T-helper 22 cell (primary cell): ENCODE results near the gene KRTAP1-3.
"Not testable (repeated sequence)": the region's sequence is repeated elsewhere in the genome, so short reads cannot be mapped to it uniquely, and the experiment has no call there.

Experiments used
- DNase-seq: peaks from one replicate; pipeline ENCODE4 v3.0.0-alpha.2; 2020; ENCODE audit warnings: low read depth

Gene KRTAP1-3

DNA sequence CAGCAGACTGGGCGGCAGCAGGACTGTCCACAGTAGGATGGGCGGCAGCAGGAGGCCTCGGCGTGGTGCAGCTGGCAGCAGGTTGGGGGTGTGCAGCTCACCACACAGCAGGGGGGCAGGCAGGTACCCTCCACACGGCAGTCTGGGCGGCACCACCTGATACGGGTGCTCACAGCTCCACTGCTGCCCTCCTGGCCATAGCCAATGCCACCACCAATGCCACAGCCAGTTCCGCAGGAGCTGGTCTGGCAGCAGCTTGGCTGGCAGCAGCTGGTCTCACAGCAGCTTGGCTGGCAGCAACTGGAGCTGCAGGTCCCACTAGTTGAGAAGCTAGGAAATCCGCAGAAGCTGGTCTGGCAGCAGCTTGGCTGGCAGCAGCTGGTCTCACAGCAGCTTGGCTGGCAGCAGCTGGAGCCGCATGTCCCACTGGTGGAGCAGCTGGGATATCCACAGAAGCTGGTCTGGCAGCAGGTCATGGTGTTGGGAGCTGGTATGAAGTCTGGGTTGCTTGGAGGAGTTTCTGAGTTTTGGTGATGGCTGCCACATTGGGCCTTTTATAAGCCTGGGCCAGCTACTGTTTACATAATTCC lies at the start of gene KRTAP1-3:
TSS of gene KRTAP1-3 (minus strand) at position 529 of the 590 bp plus-strand sequence. CDS start at position 476, 53 bp downstream.
- DNase-seq: not testable (repeated sequence)

DNA sequence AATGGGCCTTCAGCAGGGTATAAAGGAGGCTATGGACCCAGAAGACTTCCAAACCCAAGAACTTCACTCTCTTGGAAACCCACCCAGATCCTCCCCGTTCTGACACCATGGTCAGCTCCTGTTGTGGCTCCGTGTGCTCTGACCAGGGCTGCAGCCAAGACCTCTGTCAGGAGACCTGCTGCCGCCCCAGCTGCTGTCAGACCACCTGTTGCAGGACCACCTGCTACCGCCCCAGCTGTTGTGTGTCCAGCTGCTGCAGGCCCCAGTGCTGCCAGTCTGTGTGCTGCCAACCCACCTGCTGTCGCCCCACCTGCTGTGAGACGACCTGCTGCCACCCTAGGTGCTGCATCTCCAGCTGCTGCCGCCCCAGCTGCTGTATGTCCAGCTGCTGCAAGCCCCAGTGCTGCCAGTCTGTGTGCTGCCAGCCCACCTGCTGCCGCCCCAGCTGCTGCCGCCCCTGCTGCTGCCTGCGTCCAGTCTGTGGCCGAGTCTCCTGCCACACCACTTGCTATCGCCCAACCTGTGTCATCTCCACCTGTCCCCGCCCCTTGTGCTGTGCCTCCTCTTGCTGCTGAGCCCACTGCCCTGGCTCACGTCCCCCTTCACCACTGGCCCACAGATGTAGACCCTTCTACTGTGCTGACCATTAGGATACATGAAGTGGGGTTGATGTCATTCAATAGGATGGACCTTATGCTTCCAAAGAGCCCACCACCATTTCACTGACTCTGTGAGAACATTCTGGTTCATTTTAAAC lies 49.6 kb upstream of the KRTAP1-3 start, which contains the start of gene KRTAP4-7:
TSS of gene KRTAP4-7 (plus strand) at position 51 of the 757 bp plus-strand sequence. CDS start at position 108, 57 bp downstream.
- DNase-seq: not testable (repeated sequence)

GRCh38 chr17:41083427-41083826 lies 48.8 kb upstream of the KRTAP1-3 start:
- DNase-seq: not testable (repeated sequence)

GRCh38 chr17:41082626-41083025 lies 48.0 kb upstream of the KRTAP1-3 start:
- DNase-seq: no peak

GRCh38 chr17:41076788-41077187 lies 42.1 kb upstream of the KRTAP1-3 start:
- no peak for DNase-seq

- DNase-seq: no peak
Measured at GRCh38 chr17:41073676-41074075, 39.0 kb upstream of the KRTAP1-3 start.

GRCh38 chr17:41071606-41072360 lies 37.1 kb upstream of the KRTAP1-3 start:
- DNase-seq: no peak

- DNase-seq: no peak
Measured at GRCh38 chr17:41069031-41069430, 34.4 kb upstream of the KRTAP1-3 start.

DNA sequence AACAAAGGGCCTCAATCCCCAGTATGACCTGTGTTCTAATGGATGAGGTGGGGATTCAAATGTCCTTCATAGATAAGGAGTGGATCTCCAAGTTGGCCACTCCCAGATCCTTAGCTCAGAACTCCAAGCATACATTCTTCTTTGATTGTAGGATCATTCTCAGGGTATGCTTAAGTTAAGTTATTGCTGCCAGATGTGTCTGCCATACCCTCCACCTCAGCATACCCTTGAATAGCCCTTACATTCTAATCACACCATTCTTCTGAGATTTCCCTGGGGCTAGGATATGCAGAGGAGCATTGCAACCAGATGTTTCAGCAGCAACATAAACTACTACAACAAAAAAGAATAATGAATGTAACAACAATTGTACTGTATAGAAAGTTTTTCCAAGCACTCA lies 32.6 kb upstream of the KRTAP1-3 start:
- no peak for DNase-seq

DNA sequence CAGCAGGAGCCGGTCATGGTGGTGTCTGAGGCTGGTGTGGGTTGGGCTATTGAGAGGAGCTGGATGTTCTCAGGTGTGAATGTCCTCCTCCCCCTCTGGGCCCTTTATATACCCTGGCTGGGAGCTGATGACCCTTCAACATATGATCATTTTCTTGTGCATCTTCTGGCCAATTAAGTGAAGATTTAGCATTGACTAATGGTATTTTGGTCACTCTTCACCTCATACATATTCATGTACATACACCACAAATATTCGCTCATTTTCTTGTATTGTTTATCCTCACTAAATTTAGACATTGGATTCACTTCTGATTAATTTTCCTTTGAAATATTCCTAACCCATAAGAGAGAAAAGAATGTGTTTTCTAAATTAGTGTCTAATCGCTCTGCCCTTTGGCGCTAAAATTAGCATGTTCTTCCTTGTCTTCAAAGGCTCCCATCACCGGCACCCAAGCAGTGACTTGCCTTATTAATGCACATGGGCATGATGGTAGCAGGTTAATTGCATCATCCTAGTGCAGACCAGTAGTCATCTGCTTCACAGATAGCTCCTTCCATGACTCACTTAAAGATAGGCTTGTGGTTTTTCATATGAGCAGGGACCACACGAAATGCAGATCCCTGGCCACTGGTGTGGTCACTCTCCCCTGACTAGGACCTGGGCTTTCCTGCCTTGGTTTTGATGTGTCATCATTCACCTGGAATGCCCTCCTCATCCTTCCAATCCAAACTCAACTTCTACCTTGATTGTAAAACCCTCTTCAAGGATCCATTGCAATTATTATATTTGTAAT lies 31.4 kb upstream of the KRTAP1-3 start, which contains the start of gene KRTAP2-4:
TSS of gene KRTAP2-4 (minus strand) at position 51 of the 796 bp plus-strand sequence. CDS start at position 17, 34 bp downstream.
- no peak for DNase-seq

DNA sequence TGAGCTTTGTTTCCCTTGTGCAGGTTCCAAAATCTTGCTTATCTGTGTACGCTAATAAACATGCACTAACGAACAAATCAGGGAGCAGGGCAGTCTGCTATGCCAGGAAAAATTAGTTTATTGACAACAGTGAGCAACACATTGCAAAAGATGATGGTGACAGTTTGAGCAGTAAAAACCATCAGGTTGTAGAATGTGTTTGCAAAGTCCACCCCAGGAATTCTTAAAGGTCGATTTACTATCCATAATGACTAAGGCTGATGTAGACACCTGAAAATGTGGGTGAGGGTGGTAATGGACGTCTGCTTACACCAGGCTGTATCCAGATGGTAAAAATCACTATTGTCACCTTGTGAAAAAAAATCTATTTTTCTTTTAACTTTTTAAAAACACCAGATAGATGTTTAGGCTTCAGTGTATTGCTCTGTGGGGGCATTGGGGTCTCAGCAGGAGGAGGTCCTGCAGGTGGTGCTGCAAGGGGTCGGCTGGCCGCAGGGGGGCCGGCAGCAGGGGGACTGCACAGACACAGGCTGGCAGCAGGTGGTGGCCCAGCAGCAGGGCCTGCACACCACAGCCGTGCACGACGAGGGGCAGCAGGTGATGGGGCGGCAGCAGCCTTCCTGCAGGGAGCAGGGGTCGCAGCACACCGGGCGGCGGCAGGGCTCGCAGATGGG lies 30.5 kb upstream of the KRTAP1-3 start:
- not testable (repeated sequence) for DNase-seq

DNA sequence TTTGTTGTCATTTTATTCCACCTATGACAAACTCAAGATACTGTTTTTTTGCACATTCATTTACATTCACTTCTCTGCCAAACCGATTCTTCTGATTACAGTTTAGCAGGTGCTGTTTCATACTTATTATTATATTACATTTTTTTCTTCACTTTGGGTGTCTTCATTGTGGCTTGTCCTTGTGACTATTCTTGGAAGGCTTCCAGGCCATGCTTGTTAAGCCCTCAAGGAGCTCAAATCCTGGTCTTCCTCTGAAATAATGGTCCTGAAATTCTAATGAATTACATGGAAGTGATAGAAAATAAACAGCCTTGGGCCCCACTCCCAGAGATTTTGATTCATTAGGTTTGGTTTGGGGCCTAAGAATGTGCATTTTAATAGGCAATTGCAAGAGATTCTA lies 29.6 kb upstream of the KRTAP1-3 start:
- DNase-seq: no peak

DNA sequence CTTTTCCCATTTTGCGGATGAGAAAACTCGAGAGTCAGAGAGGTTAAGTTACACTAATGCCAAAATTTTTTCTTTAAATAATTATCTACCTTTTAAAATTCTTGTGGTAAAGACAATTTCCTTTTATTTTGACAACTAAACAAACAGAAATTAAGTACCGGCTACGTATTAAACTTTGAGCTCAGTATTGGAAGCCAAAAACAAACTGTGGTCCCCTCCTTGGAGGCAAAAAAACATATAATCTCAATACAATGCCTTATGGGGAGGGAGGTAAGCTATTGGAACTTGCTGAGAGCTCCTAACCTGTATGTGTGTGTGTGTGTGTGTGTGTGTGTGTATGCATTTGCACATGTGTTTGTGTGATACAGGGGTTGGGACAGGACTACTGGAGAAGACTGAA lies 28.8 kb upstream of the KRTAP1-3 start:
- DNase-seq: no peak

- no peak for DNase-seq
Measured at GRCh38 chr17:41061964-41062363, 27.3 kb upstream of the KRTAP1-3 start.

DNA sequence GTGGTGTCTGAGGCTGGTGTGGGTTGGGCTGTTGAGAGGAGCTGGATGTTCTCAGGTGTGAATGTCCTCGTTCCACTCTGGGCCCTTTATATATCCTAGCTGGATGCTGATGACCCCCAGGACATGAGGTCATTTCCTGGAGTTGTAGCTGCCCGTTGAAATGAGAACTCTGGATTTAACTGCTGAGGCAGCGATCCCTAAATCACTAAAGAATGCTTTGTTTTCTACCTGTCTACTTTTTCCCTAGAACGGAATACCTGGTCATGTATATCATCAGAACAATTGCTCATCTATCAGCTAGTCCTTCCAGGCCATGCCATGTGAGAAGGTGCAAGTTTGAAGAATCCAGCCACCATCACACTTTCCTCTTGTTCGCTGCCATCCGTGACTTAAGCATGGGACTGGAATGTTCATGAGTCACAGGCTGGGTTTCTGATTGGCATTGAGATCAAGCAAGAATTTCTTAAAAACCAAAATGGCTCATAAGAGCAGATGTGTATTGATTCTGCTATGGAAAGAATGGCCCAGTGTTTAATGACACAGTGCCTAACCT lies 25.5 kb upstream of the KRTAP1-3 start, which contains the start of gene KRTAP2-3:
TSS of gene KRTAP2-3 (minus strand) at position 63 of the 553 bp plus-strand sequence. CDS start 64 bp downstream, outside the sequence.
- no peak for DNase-seq

- not testable (repeated sequence) for DNase-seq
Measured at GRCh38 chr17:41059276-41060051, 24.8 kb upstream of the KRTAP1-3 start.

DNA sequence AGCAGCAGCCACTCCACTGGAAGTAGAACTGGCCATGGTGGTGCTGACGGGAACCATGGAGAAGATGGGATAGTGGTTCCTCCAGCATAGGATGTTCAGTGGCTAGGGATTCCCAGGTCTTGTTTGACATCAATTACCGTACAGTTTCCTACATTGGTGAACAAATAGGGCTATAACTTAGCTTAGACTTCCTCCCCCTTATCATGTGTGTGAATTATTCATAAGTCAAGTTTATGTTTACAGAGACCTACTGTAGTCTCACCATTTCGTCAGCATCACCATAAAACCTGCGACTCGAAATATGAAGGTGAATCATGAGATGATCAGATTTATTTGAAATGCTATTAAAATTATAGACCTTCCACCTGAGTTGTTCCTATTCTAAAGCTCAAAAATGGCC lies 24.1 kb upstream of the KRTAP1-3 start:
- no peak for DNase-seq

DNA sequence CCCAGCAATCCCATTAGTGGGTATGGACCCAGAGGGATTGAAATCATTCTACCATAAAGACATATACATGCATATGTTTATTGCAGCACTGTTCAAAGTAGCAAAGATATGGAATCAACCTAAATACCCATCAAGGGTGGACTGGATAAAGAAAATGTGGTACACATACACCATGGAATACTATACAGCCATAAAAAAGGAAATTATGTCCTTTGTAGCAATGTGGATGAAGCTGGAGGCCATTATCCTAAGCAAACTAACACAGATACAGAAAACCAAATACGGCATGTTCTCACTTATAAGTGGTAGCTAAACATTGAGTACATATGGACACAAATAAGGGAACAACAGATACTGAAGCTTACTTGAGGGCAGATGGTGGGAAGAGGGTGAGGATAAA lies 22.9 kb upstream of the KRTAP1-3 start:
- no peak for DNase-seq

- DNase-seq: not testable (repeated sequence)
Measured at GRCh38 chr17:41055130-41055529, 20.5 kb upstream of the KRTAP1-3 start, which contains the start of gene KRTAP2-2. Gene KRTAP2-2, minus strand, starts transcription at chr17:41055230. Its CDS starts 19 bp downstream, at chr17:41055211.

DNA sequence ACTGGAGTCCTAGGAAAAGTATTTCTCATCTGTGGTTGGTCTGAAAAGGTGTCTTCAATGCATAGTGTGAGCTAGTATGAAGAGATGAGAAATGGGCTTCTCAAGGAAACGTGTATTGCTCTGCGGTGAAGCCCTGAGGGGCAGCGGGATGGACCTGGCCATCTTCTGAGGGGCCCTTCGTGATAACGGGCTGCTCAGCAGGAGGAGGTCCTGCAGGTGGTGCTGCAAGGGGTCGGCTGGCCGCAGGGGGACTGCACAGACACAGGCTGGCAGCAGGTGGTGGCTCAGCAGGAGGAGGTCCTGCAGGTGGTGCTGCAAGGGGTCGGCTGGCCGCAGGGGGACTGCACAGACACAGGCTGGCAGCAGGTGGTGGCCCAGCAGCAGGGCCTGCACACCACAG lies 19.9 kb upstream of the KRTAP1-3 start:
- DNase-seq: not testable (repeated sequence)
